Prostate gland (tissue), 2 donors: ENCODE results near the gene BTBD9. TPM values are rescaled to one million over a fixed set of nuclear protein-coding genes. Genes with fewer than 3 reads are reported as not detected.

Source experiments
- DNase-seq: peaks from one replicate; pipeline ENCODE4 v3.0.0-alpha.2; 2019; ENCODE audit warnings: low spot score
- H3K27ac ChIP-seq, 2 donors: fragments of 200-600 bp; sonication (generic); 2 replicates each; pipeline ENCODE4 v1.5.1; 2017 to 2019
- H3K27me3 ChIP-seq: fragments of 200-600 bp; sonication (generic); replicated peaks from 2 replicates; pipeline ENCODE4 v1.5.1; 2019; ENCODE audit not compliant: insufficient read depth
- H3K36me3 ChIP-seq, 2 donors: fragments of 200-600 bp; sonication (generic); 1 replicate in 1 of 2; 2 replicates in 1 of 2; pipeline versions ENCODE4 v1.5.1 to v1.8.1; 2017 to 2019
- H3K4me1 ChIP-seq: fragments of 200-600 bp; sonication (generic); replicated peaks from 2 replicates; pipeline ENCODE4 v1.5.1; 2019
- H3K4me3 ChIP-seq, 2 donors: fragments of 200-600 bp; sonication (generic); 2 replicates each; pipeline ENCODE4 v1.5.1; 2017 to 2019
- H3K9me3 ChIP-seq: fragments of 200-600 bp; sonication (generic); 2 replicates; pipeline ENCODE4 v1.5.1; 2017
- CTCF ChIP-seq, 4 experiments: fragments of 200-600 bp in 2 of 4; fragments of 450-650 bp in 2 of 4; sonication (generic) in 2 of 4; IDR thresholded peaks; 1 replicate in 3 of 4; 2 replicates in 1 of 4; pipeline ENCODE4 v1.5.1; 2016 to 2019; ENCODE audit warnings: antibody characterized with exemption in 4 of 4, mild to moderate bottlenecking in 2 of 4, moderate library complexity in 2 of 4
- POLR2A ChIP-seq: fragments of 450-650 bp; IDR thresholded peaks from one replicate; pipeline ENCODE4 v1.6.1; 2016; ENCODE audit warnings: antibody characterized with exemption, mild to moderate bottlenecking
- POLR2AphosphoS5 ChIP-seq: sonication (generic); formaldehyde crosslinking; IDR thresholded peaks from one replicate; pipeline ENCODE4 v1.6.1; 2017; ENCODE audit warnings: antibody characterized with exemption
- WGBS: methylation state at CpG from one replicate; pipeline ENCODE4 v1.1.5; 2018; 5-methylcytosine and 5-hydroxymethylcytosine counted together
- intact Hi-C: fragments of 100-400 bp; cut with DNase I; formaldehyde crosslinking; loops from one replicate; pipeline ENCODE4 v1.14.2; 2022
- total RNA-seq, 2 donors: library from RNA; depleted of rRNA; stranded (reverse); fragments of >200 nt; gene quantifications; one replicate each; pipeline ENCODE4 v1.1.0, GENCODE V29; 2016

BTBD9 gene
- total RNA-seq, 2 donors from 2014 or later: 11.2 to 17.4 TPM

- WGBS: 100% methylated on average over 1 of the region's 1 CpG
- Histone ChIP-seq H3K27me3 (no peaks in the 10 kb centered on the region), H3K36me3 (no peaks in the 10 kb centered on the region), H3K4me3 (no peak overlapping the region), H3K9me3 (no peaks in the 10 kb centered on the region), H3K4me1 (no peaks in the 10 kb centered on the region), H3K27ac (no peak overlapping the region)
- no peak for DNase-seq
- no peak for TF ChIP-seq POLR2A
- TF ChIP-seq POLR2AphosphoS5: no peak
- no peak for TF ChIP-seq CTCF (IDR thresholded peaks at IDR 0.05)
- intact Hi-C loops: no loop called here
Measured at GRCh38 chr6:38501931-38502330, 137.8 kb downstream of the BTBD9 start.

GRCh38 chr6:38499529-38500096 is 140.1 kb downstream of the BTBD9 start:
- Histone ChIP-seq H3K27me3 (no peaks in the 10 kb centered on the region), H3K9me3 (no peaks in the 10 kb centered on the region), H3K4me1 (no peaks in the 10 kb centered on the region), H3K27ac (no peak overlapping the region), H3K36me3 (no peaks in the 10 kb centered on the region), H3K4me3 (no peak overlapping the region)
- intact Hi-C loops: no loop called here
- WGBS: 82% methylated on average over 5 of the region's 5 CpGs
- no peak for DNase-seq
- TF ChIP-seq CTCF (IDR thresholded peaks at IDR 0.05) (no peak), POLR2A (no peak)

- Histone ChIP-seq H3K4me3 (no peak overlapping the region), H3K36me3 (no peaks in the 10 kb centered on the region), H3K27me3 (no peaks in the 10 kb centered on the region), H3K9me3 (no peaks in the 10 kb centered on the region), H3K27ac (no peak overlapping the region), H3K4me1 (no peaks in the 10 kb centered on the region)
- intact Hi-C loops: no loop called here
- no peak for TF ChIP-seq POLR2AphosphoS5
- TF ChIP-seq CTCF (IDR thresholded peaks at IDR 0.05): no peak
- TF ChIP-seq POLR2A: no peak
- DNase-seq: no peak
- 72% methylated on average over 5 of the region's 5 CpGs for WGBS
Measured at GRCh38 chr6:38498805-38499445, 140.8 kb downstream of the BTBD9 start.

GRCh38 chr6:38498085-38498484 is 141.6 kb downstream of the BTBD9 start:
- no peak for TF ChIP-seq CTCF (IDR thresholded peaks at IDR 0.05)
- TF ChIP-seq POLR2AphosphoS5: no peak
- TF ChIP-seq POLR2A: no peak
- intact Hi-C loops: no loop called here
- Histone ChIP-seq H3K4me1 (no peaks in the 10 kb centered on the region), H3K27ac (no peak overlapping the region), H3K9me3 (no peaks in the 10 kb centered on the region), H3K36me3 (no peaks in the 10 kb centered on the region), H3K4me3 (no peak overlapping the region), H3K27me3 (no peaks in the 10 kb centered on the region)
- DNase-seq: no peak
- WGBS: 90% methylated on average over 1 of the region's 1 CpG

GRCh38 chr6:38497546-38497945 is 142.2 kb downstream of the BTBD9 start:
- intact Hi-C loops: no loop called here
- Histone ChIP-seq H3K27ac (no peak overlapping the region), H3K4me1 (no peaks in the 10 kb centered on the region), H3K27me3 (no peaks in the 10 kb centered on the region), H3K4me3 (no peak overlapping the region), H3K9me3 (no peaks in the 10 kb centered on the region), H3K36me3 (no peaks in the 10 kb centered on the region)
- no peak for DNase-seq
- TF ChIP-seq CTCF (IDR thresholded peaks at IDR 0.05): no peak
- TF ChIP-seq POLR2AphosphoS5: no peak
- TF ChIP-seq POLR2A: no peak
- 95% methylated on average over 2 of the region's 2 CpGs for WGBS
